Glomerular visceral epithelial cell (primary cell): ENCODE data around the gene MYO18B.
"Not testable (repeated sequence)": the region's sequence is repeated elsewhere in the genome, so short reads cannot be mapped to it uniquely, and the experiment has no call there.

Experiments used
- DNase-seq: peaks from one replicate; pipeline ENCODE4 v3.0.0-alpha.2; 2016; ENCODE audit errors: extremely low spot score

MYO18B gene

DNA sequence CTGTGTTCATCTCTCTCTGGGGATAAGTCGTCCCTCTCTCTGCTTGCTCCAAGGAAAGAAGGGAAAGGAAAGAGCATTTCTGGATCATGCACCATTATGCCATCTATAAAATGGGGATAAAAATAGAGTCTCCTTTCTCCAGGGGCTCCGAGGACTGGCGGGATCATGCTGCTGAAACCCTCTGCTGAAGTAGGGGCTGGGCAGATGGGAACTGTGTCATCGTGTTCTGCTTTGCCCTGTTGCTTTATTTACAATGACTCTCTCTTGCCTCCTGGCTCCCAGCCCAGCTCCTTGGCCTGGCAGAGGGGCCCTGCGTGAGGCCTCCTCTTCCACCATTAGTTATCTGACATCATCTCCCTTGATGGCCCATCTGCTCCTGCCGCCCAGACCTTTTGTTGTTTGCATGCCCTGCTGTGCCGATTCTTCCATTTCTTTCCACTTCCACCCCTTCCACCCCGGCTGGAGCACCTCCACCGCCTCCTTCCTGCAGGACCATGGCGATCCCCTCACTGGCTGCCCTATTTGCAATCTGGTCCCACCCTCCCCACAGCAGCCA lies 200.9 kb downstream of the MYO18B start:
- no peak for DNase-seq

GRCh38 chr22:25950111-25950510 lies 208.1 kb downstream of the MYO18B start:
- no peak for DNase-seq

- no peak for DNase-seq
Observed at GRCh38 chr22:25953276-25953675, 211.3 kb downstream of the MYO18B start.

DNA sequence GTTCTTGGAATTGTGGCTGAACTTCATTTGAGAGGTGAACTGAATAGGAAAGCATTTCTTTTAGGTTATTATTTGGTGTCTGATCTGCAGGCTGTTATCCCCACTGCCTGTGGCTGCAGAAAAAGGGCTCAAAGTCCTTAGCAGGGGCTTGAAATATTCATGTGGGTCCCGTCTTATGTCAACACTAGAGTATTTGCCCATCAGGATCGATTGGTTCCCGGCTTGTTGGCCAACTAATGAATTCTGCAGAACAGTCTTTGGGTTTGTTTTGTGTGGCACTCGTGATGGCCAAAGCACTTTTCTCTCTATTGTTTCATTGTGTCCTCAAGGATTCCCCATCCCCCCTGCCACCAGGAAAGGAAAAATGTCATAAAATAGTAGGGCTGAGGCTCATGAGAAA lies 211.9 kb downstream of the MYO18B start:
- no peak for DNase-seq

DNA sequence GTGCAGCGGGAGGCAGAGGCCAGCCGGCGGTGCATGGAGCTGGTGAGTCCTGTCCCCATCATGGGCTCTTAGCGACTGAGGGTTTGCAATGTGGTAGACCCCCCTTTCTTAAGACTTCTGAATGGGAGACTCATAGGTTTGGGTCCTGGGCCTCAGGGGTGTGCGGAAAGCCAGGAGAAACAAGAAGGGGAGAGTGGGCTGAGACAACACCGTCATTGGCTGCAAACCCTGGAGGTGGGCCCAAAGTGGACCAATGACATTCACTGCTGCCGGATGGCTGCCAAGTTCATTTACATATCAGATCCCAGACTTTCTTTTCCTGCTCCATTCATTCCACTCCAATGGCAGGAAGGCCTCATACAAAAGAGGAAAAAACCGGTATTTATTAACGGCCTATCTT lies 213.3 kb downstream of the MYO18B start:
- DNase-seq = no peak

- no peak for DNase-seq
Observed at GRCh38 chr22:25956801-25957200, 214.8 kb downstream of the MYO18B start.

DNA sequence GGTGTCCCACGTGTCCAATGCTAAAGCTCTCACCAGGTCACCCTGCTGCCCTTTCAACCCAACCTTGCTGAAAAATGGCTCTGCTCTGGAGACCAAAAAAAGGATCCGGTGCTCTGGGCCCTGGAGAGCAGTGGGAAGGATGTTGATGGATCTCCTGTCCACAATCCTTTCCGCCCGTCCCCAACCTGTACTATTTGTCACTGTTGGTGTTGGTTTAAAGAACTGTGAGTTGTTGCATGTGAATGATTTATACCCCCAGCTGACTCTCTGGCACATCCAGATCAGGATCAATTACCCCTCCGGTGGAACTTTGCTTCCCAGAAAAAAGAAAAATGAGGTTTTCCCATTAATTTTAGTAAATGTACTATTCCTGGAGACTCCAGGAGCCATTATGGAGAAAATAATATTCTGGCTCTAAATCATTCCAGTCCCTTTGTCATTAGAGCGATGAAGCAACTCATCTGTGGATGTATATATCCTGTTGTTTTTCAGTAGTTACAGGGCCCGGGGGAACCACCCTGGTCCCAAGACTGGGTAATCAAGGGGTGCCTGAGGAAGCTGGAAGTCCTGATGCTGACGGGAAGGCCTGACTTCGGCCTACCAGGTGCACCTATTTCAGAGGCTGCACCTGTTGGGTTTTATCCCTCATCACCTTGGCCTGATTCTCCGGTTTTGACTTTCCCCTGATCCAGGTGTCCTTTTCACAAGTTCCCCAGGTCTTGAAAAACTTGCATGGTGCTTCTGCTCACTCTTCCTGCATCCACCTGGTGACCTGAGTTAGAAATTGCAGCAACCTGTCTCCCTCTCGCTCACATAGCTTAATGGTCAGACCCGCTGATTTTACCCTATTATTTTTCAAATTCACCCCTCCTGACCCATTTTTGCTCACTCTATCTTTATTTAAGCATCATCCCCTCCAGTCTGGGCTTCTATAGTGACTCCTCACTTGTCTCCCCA lies 218.1 kb downstream of the MYO18B start:
- no peak for DNase-seq

DNA sequence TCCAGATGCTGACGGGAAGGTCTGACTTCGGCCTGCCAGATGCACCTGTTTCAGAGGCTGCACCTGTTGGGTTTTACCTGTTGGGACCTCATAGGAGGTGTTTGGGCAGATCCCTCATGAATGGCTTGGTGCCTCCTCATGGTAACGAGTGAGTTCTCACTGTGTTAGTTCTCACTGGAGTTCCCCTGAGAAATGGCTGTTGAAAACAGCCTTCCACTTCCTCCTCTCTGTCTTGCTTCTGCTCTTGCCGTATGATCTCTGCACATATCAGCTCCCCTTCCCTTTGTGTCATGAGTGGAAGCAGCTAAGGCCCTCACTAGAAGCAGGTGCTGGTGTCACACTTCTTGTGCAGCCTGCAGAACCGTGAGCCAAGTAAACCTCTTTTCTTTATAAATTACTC lies 219.7 kb downstream of the MYO18B start:
- no peak for DNase-seq

GRCh38 chr22:25962711-25963110 lies 220.7 kb downstream of the MYO18B start:
- DNase-seq = no peak

DNA sequence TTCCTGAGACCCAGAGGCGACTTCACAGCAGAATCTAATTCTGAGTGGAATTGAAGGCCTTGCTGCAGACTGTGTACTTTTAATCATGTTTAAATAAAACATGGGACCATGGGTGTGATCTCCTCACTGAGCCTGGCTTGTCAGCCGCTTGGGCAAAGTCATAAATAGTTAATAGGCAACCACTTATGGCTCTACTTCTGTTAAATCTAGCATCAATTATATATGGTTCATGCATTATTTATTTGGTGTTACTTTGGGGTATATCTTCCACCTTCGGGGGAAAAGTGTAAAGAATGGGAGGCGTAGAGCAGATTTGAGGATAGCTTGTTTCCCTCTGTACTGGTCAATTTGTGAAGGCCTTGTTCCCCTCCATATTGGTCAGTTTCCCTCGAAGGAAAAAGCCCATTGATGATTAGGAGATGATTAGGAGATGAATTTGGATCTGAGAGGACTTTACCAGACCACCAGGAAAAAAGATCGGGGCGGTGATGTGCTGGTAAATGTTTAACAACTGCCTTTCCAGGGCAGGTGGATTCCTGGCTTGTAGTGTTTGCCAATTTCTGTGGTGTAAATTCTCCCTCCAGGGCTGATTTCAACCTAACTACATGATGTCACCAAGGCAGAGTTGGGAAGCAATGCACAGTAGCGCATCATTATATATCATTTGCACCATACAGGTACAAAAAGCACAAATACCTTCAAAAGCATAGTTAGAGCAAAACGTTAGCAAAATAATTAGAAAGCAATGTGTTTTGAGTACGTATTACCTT lies 223.2 kb downstream of the MYO18B start:
- no peak for DNase-seq

- DNase-seq = no peak
Observed at GRCh38 chr22:25966448-25966913, 224.5 kb downstream of the MYO18B start.

GRCh38 chr22:25969286-25969685 lies 227.3 kb downstream of the MYO18B start:
- DNase-seq = no peak

DNA sequence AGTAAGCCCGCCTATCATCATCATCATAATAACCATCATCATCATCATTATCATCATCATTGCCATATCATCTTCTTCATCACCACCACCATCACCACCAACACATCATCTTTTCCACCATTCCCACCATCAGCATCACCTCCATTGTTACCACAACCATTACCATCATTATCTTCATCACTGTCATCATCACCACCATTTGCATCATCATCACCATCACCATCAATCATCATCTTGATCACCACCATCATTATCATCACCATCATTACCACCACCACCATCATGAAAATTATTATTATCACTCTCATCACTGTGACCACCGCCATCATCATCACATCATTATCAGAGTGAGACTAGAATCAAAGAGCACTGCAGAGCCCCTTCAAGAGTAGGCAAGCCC lies 227.9 kb downstream of the MYO18B start:
- no peak for DNase-seq

GRCh38 chr22:25970374-25970911 lies 228.5 kb downstream of the MYO18B start:
- no peak for DNase-seq

GRCh38 chr22:25970999-25971811 lies 229.2 kb downstream of the MYO18B start:
- DNase-seq = no peak

DNA sequence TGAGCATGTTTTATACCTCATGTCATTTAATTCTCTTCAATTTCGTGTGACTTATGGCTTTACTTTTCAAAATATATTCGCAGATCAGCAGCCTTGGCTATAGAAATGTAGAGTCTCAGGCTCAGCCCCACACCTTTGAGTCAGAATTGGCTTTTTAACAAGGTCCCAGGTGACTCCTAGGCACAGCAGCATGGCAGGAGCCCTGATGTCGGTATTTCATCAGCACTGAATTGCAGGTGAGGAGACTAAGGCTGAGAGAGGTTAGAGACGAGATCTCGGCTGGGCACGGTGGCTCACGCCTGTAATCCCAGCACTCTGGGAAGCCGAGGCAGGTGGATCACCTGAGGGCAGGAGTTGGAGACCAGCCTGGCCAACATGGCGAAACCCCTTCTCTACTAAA lies 230.4 kb downstream of the MYO18B start:
- no peak for DNase-seq

DNA sequence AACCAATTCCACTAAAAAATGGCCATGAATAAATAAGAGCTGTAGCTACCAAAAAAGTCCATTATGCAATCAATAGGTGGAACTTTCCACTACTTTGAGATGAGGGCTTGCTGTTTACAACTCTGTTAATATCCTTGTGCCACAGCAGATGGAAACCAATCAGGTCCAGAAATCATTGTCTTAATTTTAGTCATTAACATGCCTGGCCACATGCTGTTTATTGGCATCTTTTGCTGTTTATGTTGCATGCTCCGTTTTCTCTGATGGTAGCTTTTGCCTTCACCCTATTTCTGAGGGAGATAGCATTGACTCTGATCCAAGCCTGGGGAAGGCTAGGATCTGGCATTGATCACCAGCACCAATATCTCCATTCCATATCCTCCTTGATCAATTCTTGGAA lies 234.4 kb downstream of the MYO18B start:
- no peak for DNase-seq

DNA sequence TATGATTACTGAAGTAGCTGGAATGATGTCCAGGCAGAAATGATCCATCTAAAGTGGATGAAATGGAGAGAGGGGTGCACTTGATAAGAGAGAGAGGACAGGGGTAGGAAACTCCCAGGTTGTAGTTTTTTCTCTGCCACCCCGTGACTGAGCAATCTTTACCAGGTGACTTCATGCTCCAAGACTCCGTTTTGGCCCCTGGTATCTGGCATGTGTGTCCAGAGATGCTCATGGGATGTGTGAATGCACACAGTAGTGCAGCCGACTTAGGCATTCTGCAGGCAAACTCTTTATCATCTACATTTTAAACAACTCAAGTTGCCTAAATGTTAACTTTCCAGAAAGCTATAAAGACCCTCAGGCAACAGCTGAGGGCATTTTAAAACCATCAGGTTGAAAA lies 238.0 kb downstream of the MYO18B start:
- no peak for DNase-seq

GRCh38 chr22:25984911-25985310 lies 242.9 kb downstream of the MYO18B start:
- DNase-seq = not testable (repeated sequence)

DNA sequence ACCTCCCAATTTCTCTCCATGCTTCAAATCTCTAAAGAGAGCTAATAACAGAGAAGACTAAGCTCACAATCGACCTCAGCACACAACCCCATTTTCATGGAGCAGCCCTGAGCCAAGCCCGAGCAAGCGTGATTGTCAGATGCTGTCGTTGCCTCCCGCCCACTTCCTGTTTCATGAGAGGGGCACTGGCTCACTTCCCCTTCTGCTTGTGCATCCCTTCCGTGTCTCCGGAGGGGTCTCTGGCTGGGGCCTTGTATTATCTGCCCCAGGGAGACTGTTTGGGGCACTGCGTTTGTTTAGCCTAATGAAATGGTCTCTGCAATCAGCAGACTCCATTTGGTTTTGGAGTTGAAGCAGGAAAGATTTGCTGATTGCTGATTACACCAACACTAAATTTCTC lies 246.0 kb downstream of the MYO18B start:
- DNase-seq = no peak

DNA sequence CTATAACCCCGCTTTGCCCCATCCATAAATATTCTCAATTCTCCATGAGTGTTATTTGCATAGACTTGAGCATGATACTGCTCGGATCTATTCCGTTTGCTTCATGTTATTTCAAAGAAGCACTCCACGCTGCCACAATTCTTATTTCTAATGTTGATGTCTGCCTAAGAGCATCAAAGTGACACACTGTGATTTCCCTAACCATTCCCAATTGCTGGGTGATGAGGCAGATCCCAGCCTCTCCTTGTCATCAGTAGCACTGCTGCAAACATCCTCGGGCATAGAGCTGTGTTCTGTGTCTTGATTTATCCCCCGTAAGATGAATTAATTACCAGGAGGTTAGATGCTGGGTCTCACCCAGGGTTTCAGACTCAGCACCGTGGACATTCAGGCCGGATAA lies 249.0 kb downstream of the MYO18B start:
- no peak for DNase-seq
